HL-60 (cell line): ENCODE data around the gene POMZP3.
"Not testable (repeated sequence)": the region's sequence is repeated elsewhere in the genome, so short reads cannot be mapped to it uniquely, and the experiment has no call there.

ENCODE experiments used
- DNase-seq, 2 experiments: peaks; one replicate each; pipeline ENCODE4 v3.0.0-alpha.2; 2010 to 2020; ENCODE audit warnings: low read depth in 1 of 2, low spot score in 1 of 2
- H3K27ac ChIP-seq: fragments of 250-450 bp; sonication (Bioruptor Pico); replicated peaks from 2 replicates; pipeline ENCODE4 v1.5.1; 2020; ENCODE audit warnings: mild to moderate bottlenecking, moderate library complexity
- H3K27me3 ChIP-seq: fragments of 250-450 bp; sonication (Bioruptor Pico); 2 replicates; pipeline ENCODE4 v1.5.1; 2021; ENCODE audit warnings: mild to moderate bottlenecking, moderate library complexity; ENCODE audit not compliant: insufficient read depth, poor library complexity, severe bottlenecking
- H3K4me3 ChIP-seq: replicated peaks from 2 replicates; pipeline ENCODE4 v1.5.1; 2011; ENCODE audit warnings: mild to moderate bottlenecking, control low read depth, low read length; ENCODE audit not compliant: insufficient read depth
- SPI1 ChIP-seq: IDR thresholded peaks from 2 replicates; pipeline ENCODE4 v1.6.1; 2012; ENCODE audit warnings: low read depth, mild to moderate bottlenecking, borderline replicate concordance

POMZP3 gene

GRCh38 chr7:76606027-76606426 lies 21.1 kb downstream of the POMZP3 start:
- not testable (repeated sequence) for H3K4me3 ChIP-seq, H3K27me3 ChIP-seq
- DNase-seq, result peak; percentile 75 to 89
- TF ChIP-seq SPI1, result peak; percentile 89
- 0 out of 2 replicates have a peak overlapping the region, but pooled peaks have one; percentile 37 for H3K27ac ChIP-seq

- not testable (repeated sequence) for H3K4me3 ChIP-seq, H3K27me3 ChIP-seq, DNase-seq, H3K27ac ChIP-seq
Observed at GRCh38 chr7:76600650-76601049, 26.4 kb downstream of the POMZP3 start.

GRCh38 chr7:76600116-76600482 lies 27.0 kb downstream of the POMZP3 start:
- DNase-seq, H3K27ac ChIP-seq, H3K4me3 ChIP-seq, H3K27me3 ChIP-seq: not testable (repeated sequence)

GRCh38 chr7:76598590-76599264 lies 28.4 kb downstream of the POMZP3 start:
- not testable (repeated sequence) for H3K27me3 ChIP-seq, DNase-seq, H3K4me3 ChIP-seq, H3K27ac ChIP-seq

DNA sequence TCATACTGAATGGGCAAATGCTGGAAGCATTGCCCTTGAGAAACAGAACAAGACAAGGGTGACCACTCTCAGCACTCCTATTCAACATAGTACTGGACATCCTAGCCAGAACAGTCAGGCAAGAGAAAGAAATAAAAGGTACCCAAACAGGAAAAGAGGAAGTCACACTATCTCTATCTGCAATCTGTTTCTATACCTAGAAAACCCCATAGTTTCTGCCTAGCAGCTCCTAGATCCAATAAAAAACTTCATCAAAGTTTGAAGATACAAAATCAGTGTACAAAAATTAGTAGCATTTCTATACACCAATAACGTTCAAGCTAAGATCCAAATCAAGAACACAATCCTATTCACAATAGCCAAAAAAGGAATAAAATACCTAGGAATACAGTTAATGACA lies 29.8 kb downstream of the POMZP3 start:
- TF ChIP-seq SPI1, result peak; percentile 82
- H3K4me3 ChIP-seq, H3K27me3 ChIP-seq, DNase-seq, H3K27ac ChIP-seq: not testable (repeated sequence)

DNA sequence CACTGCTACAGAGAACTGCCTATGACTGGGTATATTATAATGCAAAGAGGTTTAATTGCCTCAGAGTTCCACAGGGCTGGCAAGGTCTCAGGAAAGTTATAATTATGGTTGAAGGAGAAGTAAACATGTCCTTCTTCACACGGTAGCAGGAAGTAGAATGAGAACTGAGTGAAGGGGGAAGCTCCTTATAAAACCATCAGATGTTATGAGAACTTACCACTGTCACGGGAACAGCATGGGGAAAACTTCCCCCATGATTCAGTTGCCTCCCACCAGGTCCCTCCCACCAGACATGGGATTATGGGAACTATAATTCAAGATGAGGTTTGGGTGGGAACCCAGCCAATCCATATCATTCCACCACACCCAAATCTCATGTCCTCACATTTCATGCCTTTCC lies 34.4 kb downstream of the POMZP3 start:
- H3K27ac ChIP-seq, H3K27me3 ChIP-seq, H3K4me3 ChIP-seq: not testable (repeated sequence)
- DNase-seq, result peak; percentile 27 to 42

DNA sequence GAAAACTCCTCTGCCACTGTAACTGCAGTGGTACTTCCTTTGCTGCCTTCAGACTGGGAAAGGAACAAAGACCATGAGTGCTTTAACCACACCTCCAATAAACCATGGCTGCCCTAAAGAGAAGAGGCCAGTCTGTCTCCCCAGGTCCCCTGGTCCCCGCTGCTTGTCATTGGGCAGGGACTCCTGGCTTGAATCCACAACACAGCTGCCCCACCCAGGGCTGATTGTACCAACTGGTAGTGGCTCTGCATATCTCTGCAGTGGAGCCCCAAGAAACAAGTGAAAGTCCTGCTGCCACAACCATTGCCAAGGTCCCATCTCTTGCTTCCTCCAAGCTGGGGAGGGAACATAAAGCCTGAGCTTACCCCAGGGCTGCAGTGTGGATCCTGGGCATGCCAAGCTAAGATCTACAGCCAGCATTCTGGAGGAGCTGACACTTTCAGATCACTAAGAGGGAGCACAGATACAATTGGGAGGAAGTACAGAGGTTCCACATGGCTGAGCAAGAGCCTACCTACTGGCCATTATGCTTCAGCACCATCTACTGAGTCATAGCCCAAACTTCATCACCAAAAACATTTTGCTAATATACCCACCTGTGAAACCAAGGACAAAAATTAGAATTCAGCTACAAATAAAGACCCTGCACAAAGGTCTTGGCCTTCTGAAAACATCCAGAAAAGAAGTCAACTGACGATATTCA lies 35.3 kb downstream of the POMZP3 start:
- not testable (repeated sequence) for DNase-seq, H3K27ac ChIP-seq, H3K4me3 ChIP-seq, H3K27me3 ChIP-seq

DNA sequence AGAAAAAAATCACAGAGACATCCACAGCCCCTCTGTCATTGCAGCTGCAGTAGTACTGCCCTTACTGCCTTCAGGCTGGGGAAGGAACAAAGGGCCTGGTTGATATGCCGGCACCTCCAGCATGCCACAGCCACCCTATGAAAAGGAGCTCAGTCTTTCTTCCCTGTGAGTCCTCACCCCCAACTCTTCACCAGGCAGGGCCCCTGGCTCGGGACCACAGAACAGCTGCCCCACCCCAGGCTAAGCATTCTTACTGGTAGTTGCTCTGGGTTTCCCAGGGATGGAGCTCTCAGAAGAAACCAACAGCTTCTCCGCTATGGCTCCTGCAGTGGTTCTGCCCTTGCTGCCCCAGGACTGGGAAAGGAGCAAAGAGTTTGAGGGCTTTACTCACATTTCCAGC lies 36.0 kb downstream of the POMZP3 start:
- DNase-seq, H3K4me3 ChIP-seq, H3K27me3 ChIP-seq, H3K27ac ChIP-seq: not testable (repeated sequence)

- DNase-seq, H3K27ac ChIP-seq: not testable (repeated sequence)
Observed at GRCh38 chr7:76588586-76588985, 38.5 kb downstream of the POMZP3 start.

DNA sequence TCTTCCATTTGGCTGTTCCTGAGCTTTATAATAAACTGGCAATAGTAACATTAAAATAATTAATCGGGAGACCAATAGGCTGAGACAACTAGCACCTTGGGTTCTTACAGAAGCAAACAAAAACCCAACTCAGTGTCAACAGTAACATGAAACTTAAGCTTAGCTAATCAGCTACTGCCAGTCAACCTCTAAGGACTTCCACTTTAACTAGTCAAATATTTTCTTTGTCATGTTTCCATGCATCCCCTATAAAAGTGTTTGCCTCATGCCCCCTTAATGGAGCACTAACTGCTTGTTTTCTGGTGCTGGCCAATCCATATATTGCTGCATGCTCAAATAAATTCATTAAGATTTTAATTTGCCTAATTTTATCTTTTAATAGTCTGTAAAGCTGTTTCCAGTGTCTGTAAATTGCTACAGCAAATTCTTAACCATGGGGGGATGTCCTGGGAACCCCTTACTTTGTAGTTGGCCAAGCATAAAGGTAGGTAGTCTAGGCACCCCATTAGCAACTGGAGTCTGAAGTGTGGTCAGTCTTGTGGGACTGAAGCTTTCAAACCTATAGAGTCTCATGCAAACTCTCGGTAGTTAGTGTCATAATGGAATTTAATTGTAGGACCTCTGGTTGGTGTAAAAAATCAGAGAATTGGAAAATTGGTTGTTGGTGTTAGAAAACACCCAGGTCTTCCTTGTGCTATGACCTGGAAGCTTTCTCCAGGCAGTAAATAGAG lies 40.3 kb downstream of the POMZP3 start:
- not testable (repeated sequence) for DNase-seq, H3K4me3 ChIP-seq, H3K27ac ChIP-seq, H3K27me3 ChIP-seq

More at GRCh38 chr7:76588586-76588985, 38.5 kb downstream of the POMZP3 start:
- H3K4me3 ChIP-seq, H3K27me3 ChIP-seq: not testable (repeated sequence)

- H3K4me3 ChIP-seq, DNase-seq, H3K27me3 ChIP-seq, H3K27ac ChIP-seq: not testable (repeated sequence)
Observed at GRCh38 chr7:76583636-76584281, 43.3 kb downstream of the POMZP3 start.

- peak in 1 of 2 experiments; percentile 26 for DNase-seq
- H3K4me3 ChIP-seq, H3K27ac ChIP-seq, H3K27me3 ChIP-seq: not testable (repeated sequence)
Observed at GRCh38 chr7:76582848-76583631, 44.0 kb downstream of the POMZP3 start.
